Hypothalamus (tissue), 51 donors: ENCODE measurements around the gene LNX2.
A peak's percentile ranks its signal among the peaks of the same experiment; 100 is the strongest.

Experiments used
- DNase-seq, 51 donors: peaks; one replicate each; lab custom pipeline; 2025; lab: John Stamatoyannopoulos, UW

The LNX2 gene

DNA sequence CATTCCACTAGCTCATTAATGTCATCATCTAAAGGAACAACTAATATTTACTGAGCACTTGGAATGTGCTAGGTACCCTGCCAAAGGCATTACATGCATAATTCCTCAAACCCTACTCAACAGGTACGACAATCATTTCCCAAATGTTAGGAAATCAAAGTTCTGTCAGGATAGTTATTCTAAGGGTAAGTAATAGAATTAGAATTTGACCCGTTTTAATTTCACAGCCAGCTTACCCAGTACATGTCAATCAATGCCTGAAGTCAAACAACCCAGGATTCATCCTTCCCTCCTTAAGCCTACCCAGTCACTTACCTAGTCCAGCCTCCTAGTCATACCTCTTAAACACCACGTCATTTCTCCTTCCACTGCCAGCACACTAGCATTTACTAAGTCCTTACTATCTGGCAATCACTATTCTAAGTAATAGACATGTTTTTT is 2.4 kb downstream of the LNX2 start:
- no peak for DNase-seq

DNA sequence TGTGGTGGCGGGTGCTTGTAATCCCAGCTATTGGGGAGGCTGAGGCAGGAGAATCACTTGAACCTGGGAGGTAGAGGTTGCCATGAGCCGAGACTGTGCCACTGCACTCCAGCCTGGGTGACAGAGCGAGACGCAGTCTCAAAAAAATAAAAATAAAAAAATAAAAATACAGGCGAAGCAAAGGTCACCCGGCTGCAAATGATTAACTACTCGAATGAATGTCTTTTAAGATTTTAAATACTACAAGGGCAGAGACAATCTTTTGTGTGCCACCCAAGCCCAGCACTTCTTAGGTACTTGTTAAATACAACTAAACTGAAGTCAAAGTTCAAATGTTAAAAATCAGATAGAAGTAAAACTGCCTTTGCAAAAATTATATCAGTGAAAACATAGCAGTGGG is 6.7 kb downstream of the LNX2 start:
- DNase-seq = no peak

DNA sequence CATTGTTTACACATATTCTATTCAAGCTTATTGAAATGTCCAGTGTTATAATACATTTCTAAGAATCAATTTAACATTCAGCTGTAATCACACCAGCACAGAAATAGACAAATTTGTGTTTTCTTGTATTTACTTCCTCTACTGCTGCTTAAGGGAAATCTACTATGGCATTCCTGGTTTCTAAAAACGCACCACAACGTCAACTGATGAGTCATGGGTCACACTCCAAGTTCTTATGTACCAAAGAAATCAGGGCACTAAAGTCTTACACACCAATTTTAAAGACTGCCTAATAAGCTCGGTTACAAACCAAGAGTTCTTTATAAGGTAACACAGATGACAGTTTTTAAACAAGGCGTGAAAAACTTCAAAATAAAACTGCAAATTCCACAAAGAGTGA is 13.2 kb downstream of the LNX2 start:
- no peak for DNase-seq

DNA sequence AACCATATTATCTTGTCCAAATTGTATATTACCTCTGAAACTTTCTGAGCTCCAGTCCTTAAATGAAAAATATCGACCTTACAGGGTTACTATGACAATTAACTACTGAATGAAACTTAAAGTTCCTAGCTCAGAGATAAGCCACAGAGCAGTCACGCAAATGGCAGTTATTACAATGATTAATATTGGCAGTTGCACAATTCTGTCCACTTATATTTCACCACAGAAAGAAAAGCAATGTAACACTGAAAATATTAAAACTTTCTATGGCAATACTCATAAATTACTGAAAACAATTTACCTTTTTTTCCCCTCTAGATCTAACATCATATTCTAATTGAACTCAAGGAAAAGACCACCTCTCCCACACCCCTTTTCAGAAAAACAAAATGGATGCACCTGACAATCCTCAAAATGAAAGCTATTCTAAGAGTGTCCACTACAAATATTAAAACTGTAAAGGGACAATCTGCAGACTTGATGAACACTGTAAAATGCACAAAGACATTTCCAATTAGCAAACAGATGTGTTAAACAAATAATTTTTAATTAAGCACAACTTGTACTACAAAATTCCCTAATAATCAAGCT is 14.6 kb downstream of the LNX2 start:
- no peak for DNase-seq

DNA sequence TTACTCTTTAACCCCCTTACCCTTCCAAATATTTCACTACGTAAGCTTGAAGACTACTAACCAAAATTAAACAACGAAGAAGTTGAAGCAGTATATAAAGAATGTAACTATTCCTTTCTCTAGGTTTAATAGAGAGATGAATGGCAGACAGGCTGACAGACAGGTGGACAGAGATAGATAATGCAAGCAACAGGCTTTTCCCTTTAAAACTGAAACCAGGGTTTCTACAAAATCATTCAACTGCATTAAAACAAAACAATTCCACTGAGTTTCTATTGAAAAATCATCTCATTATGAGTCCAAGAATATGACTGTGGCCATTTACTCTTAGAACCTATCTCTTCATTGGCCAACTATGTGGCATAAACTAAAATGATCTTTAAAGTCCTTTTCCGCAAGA is 15.2 kb downstream of the LNX2 start:
- DNase-seq = no peak

DNA sequence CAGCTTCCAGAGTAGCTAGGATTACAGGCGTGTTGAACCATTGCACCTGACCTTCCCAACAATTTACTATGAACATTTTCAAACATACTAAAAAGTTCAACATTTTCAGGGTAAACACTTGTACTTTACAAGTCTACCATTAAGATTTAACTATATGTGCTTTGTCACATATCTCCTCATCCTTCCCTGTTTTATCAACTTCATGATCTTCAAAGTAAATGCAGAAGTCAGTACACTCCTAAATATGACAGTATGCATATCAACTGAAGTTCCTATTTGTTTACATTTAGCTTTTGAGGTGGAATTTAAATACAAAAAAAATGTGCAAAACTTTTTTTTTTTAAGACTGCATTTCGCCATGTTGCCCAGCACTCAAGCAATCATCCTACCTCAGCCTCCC is 18.5 kb downstream of the LNX2 start:
- no peak for DNase-seq

DNA sequence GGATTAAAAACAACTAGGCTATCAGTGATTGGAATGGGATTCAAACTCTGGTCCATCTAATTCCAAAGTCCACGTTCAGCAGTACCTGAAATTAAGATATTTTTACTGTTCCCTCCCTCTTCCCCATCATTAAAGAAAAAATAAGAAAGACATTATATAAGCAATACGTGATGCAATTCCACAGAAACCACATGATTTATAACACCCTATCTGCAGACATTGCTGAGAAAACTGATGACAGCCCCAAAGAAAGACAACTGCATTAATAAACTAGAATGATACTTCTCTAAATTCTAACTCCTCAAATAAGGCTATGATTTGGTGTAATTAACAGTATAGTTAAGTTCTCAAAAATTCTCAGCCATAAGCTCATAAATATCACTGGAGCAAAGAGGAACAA is 19.1 kb downstream of the LNX2 start:
- no peak for DNase-seq

DNA sequence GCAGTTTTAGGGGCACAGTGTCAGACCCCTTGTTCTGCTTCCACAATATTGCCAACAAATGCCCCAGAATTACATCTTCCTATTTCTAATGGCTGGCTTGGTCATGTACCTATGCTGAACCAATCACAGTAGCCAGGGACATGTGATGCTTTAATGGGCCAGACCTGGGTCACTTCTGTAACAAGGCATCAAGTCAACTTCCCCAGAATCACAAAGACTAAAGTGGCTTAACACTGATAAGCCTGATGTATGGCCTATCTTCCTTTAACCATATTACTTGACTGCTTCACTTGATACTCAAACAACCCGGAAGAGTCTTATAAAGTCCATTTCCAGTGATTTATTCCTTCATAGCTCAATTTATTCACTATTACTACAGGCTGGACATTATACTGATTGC is 19.6 kb downstream of the LNX2 start:
- no peak for DNase-seq

DNA sequence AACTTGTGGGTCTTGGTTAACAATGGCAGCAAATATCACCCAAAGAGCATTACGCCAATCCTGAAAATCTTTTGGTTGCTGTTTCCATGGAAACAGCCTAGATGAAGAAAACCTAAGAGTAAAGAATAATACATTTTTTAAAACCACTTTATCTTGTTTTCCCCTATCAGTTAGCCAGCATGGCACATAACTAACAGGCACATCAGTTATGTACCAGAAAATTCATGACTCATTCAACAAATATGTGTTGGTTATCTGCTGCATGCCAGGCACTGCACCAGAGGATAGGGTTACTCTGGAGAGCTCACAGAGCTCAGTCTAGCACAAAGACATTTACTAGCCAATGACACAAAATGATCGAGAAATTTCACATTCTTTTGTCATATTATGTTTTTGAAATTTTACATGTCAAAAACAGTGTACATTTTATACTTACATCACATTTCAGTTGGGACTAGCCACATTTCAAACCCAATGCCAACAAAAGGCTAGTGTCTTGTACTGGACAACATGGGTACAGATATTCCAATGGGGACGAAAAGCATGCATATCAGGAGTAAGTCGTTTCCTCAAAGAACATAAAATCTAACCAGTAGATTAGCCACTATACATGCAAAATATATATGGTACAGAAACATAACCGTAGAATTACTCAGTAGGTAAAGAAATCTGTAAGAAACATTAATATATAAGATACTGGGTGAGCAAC is 20.3 kb downstream of the LNX2 start:
- no peak for DNase-seq

DNA sequence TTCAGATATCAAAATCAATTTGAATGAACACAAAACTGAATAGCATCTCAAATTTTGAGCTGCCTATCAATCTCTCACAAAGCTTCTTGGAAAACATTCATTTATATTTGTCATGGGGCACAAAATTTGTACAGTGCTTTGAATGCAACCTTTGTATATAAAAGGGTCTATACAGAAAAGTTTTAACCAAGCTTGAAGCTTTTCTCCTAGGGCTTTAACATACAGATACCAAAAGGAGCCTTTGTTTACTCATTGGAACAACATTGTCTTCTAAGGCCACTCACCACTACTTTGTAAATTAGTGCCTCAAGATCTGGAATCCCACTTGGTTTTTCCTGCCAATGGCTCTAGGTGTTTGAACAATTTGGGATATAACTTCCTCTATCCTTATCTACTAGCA is 21.2 kb downstream of the LNX2 start:
- DNase-seq = no peak

DNA sequence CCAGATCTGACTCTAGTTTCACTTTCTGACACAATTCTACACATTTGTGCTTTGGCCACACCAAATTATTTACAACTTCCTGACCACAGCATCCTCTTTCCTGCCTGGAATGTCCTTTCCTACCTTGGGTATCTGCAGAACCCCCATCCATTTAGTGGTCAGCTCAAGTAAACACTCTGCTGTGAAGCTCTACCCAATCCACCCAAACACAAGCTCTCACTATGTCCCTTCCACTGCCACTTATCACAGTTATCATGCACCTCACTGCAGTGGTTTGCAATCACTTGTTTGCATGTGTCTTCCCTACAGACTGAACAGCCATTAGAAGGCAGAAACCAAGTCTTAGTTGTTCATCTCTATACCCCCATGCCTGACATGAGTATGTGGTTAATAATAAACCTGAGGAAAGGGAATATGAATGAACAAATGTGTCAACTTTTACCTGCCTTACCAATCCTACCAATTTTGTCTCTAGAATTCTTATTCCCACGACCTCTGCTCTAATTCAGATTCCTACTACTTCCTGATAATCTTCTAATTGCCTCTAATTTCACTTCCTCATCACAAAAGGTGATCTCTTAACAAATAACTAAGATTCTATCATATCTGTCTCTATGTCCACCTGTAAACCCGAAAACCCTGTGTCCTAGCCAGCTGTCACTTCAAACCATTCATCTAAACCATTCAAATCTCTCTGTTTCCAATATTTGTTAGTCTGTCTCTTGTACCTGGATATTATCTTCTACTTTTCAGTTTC is 25.1 kb downstream of the LNX2 start:
- no peak for DNase-seq

DNA sequence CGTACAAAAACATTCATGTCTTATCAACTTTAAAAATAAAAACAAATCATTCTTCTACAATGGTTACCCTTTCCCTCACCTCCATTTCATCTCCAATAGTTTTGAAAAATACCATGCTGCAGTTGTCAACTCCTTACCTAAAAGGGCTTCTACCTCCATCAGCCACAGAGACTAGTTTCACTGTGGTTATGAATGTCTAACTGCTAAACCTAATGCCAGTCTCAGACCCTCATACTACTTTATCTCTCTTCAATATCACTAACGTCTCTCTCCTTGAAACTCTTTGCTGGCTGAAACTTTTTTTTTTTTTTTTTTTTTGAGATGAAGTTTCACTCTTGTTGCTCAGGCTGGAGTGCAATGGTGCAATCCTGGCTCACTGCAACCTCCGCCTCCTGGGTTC is 27.1 kb downstream of the LNX2 start:
- no peak for DNase-seq

DNA sequence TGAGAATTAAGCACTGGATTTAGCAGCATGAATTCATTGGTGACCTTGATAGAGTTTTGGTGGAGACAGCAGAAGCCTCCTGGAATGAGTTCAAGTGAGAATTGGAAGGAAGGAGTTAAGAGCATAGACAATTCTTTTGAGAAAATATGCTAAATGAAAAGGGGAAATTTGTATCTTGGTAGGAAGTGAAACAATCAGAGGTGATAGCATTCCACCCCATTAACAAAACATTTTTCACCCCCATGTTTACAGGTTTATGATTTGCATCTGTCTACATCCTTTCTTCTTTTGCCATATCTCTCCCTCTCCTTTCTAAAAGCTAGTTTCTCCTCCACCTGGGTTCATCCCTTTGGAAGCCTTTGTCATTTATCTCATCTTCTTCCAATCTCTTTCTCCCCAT is 27.5 kb downstream of the LNX2 start:
- DNase-seq = no peak

DNA sequence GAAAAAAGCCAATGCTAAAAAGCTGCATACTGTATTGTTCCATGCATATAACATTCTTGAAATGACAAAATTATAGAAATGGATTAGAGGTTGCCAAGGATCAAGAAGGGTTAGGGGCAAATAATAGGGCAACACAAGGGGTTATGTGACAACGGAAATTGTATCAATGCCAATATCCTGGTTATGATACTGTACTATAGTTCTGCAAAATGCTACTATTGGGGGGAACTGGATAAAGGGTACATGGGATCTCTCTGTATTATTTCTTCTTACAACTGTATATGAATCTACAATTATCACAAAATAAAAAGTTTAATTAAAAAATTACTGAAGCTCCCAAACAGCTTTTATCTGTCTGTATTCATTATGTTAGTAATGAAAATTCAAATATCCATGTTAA is 31.9 kb downstream of the LNX2 start:
- DNase-seq = no peak

DNA sequence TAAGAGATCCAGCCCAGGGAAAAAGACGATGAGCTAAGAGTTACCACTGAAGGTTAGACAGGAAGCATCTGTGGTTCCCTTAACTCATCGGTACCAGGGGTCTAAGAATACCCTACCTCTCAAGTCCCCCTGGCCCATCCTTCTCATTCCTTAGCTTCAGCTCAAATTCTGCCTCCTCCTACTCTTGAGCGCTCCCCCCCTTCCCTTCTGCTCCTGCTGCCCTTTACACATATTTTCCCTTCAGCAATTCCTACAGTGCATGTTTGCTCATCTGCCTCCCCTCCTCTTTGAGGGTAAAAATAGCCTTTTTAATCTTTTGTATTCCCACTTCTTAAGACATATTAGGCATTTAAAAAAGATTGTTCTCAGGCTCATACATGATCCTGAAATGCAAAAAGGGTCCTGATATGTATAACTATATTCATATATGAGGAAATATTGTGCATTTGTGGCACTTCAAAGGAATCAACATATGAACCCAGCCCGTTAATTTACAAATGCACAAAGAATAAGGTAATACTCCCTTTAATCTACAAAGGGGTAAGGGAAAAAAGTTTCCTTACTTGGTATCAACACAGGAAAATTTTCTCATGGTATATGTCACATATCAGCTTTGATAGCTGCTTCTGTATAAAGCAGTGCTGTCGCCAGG is 33.1 kb downstream of the LNX2 start:
- no peak for DNase-seq

DNA sequence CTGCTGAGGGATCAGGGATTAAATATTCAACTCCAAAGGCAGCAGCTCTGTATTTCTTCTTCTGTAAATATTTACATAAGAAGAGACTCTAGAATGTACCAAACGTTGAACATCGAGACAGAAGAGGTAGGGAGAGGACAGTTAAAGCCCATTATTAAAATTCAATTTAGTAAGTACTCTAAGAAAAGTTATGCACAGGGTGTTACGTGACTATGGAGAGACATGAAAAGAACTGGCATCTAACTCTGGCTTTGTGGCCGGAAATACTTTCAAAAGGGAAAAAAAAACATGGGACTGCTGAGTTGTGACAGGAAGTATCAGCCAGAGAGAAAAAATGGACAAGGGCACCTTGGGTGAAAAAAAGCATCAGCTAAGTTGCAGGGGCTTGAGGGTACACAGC is 36.7 kb downstream of the LNX2 start:
- no peak for DNase-seq

DNA sequence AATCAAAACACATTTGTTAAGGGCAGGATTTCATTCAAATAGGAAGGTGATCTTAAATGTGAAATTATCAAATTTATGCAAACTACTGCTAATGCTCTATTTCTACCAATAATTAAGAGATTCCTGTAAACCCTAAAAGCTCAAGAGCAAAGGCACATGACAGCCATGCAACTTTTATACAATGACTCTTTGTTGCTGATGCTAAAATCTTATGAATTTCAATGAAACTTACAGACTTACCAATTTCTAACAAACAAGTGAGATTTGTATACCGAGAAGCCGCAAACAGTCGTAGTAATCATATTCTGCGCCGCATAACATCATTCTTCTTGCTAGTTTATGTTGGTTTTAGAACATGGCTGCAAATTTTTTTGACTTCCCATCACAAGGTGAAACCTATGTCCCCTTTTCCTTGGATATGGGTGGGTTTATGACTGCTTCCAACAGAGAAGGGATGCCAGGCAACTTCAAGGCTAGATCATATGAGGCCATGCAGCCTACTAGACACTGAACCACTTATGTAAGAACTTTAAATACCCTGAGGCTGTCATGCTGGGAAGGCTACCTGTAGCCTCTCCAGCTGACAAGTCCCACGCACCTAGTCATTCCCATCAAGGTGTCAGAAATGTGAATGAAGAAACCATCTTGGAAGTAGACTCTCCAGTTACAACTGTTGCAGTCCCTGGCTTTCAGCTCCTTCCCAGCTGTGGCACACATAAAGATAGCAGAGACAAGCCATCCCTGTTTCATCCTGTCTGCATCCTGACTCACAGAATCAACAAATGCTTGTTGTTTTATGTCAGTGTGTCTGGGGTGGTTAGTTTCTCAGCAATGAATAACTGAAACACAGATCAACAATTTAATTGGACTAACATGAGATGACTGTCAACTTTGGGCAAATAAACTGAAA is 42.0 kb downstream of the LNX2 start:
- peak in 2 of 51 donors; percentile 2 to 15 for DNase-seq

DNA sequence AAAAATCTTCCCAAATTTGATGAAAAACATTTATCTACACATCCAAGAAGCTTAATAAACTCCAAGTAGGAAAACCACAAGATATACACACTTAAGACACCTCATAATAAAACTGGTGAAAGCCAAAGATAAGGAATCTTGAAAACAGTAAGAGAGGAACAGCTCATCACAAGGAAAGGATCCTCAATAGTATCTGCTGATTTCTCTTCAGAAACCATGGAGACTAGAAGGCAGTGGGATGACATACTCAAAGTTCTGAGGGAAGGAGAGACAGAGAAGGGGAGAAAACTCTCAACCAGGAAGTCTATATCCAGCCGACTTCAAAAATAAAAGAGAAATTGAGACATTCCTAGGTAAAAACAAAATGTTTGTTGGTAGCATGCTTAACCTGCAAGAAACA is 45.7 kb downstream of the LNX2 start:
- DNase-seq = no peak

DNA sequence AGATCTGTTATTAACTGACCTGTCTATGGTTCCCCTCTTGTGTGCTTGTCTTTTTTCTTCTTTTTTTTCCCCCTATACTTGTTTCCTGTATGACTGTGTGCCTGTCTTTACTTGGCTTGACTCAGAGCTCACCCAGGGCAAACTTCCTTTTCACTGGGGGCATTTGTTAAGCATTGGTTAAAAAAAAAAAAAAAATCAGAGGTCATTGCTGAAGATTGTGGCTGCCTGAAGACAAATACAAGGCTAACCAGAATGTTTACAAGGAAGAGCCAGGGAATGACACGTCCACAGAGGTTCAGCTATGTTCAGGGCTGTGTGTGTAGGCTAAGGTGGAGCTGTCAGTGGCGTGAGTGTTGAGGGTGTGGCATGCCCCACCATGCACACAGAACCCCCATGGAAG is 47.1 kb downstream of the LNX2 start:
- no peak for DNase-seq

DNA sequence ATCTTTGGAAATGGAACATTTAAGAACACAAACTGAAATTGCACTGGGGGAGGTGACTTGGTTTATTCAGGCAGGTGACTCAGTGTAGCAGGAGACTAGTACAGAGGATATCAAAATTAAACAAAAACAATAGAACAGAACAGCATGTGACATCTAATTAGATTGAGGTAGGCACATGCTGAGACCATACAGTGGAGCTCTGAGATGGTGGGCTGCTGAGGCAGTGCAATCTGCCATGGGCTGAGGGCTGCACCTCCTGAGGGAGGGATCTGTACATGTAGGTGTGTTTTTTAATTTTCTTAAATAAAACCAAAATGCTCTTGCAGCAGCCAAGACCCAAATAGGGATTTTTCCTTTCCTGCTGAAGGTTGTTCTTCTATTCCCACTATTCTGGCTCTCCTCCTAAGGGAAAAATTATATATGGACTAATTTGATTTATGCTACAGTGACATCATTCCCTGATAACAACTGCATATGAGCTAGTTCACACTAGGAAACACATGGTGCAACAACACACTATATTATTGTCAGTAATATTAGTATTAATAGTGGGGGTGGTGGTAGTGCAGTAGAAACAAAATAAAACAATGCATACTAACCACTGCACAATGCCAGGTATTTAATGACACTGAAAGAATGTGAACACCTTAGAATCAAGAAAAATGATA is 48.0 kb downstream of the LNX2 start:
- DNase-seq = peak in 1 of 51 donors; percentile 8
